LoVo (cell line): Measurements from ENCODE around the gene IL3.

Source experiments
- DNase-seq: peaks from one replicate; pipeline ENCODE4 v3.0.0-alpha.2; 2016; ENCODE audit warnings: low spot score

The IL3 gene

GRCh38 chr5:132057498-132058255 is 2.8 kb upstream of the IL3 start:
- no peak for DNase-seq

GRCh38 chr5:132058646-132059042 is 1.8 kb upstream of the IL3 start:
- DNase-seq = no peak

- DNase-seq = no peak
Observed at GRCh38 chr5:132059043-132059695, 1.3 kb upstream of the IL3 start.

GRCh38 chr5:132059696-132060500 is 557 bp upstream of the IL3 start:
- no peak for DNase-seq

- DNase-seq = peak; percentile 68
Observed at GRCh38 chr5:132063090-132063911, 2.8 kb downstream of the IL3 start.

GRCh38 chr5:132064140-132064539 is 3.7 kb downstream of the IL3 start:
- no peak for DNase-seq

- peak; percentile 70 for DNase-seq
Observed at GRCh38 chr5:132064738-132065331, 4.4 kb downstream of the IL3 start.

GRCh38 chr5:132065351-132065937 is 5.0 kb downstream of the IL3 start:
- DNase-seq = peak; percentile 73

GRCh38 chr5:132065951-132066701 is 5.7 kb downstream of the IL3 start:
- no peak for DNase-seq

- DNase-seq = no peak
Observed at GRCh38 chr5:132066871-132067270, 6.4 kb downstream of the IL3 start.

- DNase-seq = no peak
Observed at GRCh38 chr5:132067451-132067850, 7.0 kb downstream of the IL3 start.

GRCh38 chr5:132067941-132068808 is 7.7 kb downstream of the IL3 start:
- no peak for DNase-seq

- DNase-seq = no peak
Observed at GRCh38 chr5:132069561-132069960, 9.1 kb downstream of the IL3 start.

GRCh38 chr5:132069994-132070393 is 9.5 kb downstream of the IL3 start:
- no peak for DNase-seq

- DNase-seq = no peak
Observed at GRCh38 chr5:132070460-132071337, 10.2 kb downstream of the IL3 start.

- no peak for DNase-seq
Observed at GRCh38 chr5:132071338-132071707, 10.9 kb downstream of the IL3 start.

- DNase-seq = no peak
Observed at GRCh38 chr5:132072070-132072469, 11.6 kb downstream of the IL3 start.

GRCh38 chr5:132072528-132072927 is 12.1 kb downstream of the IL3 start:
- no peak for DNase-seq
